Keratinocyte (primary cell): Measurements from ENCODE around the gene CYP27B1. TPM values are rescaled to one million over a fixed set of nuclear protein-coding genes. Genes with fewer than 3 reads are reported as not detected.

Experiments
- DNase-seq: peaks from one replicate; pipeline ENCODE4 v3.0.0-alpha.2; 2011; ENCODE audit warnings: low read depth, missing footprints, low spot score
- FAIRE-seq: peaks from 2 replicates; lab custom pipeline; 2011; peaks lifted over from hg19 to GRCh38; lab: Jason Lieb, UNC
- H2AFZ ChIP-seq: 2 replicates; pipeline ENCODE4 v1.6.0; 2012; ENCODE audit warnings: low read length, control low read depth, inconsistent platforms; ENCODE audit not compliant: control insufficient read depth
- H3K27ac ChIP-seq: 2 replicates; pipeline ENCODE4 v1.5.1; 2011; ENCODE audit warnings: low read length; ENCODE audit not compliant: control insufficient read depth, insufficient read depth
- H3K27me3 ChIP-seq: 3 replicates; pipeline ENCODE4 v1.6.0; 2011; ENCODE audit warnings: low read length; ENCODE audit not compliant: control insufficient read depth, insufficient read depth; ENCODE audit errors: extremely low read depth
- H3K36me3 ChIP-seq, 2 experiments: 2 replicates in 1 of 2; 3 replicates in 1 of 2; pipeline ENCODE4 v1.5.1; 2011; ENCODE audit warnings: low read length in 2 of 2, mild to moderate bottlenecking in 1 of 2; ENCODE audit not compliant: control insufficient read depth in 2 of 2, insufficient read depth in 2 of 2; ENCODE audit errors: extremely low read depth in 1 of 2
- H3K4me1 ChIP-seq: 3 replicates; pipeline ENCODE4 v1.5.1; 2011; ENCODE audit warnings: low read length; ENCODE audit not compliant: control insufficient read depth, insufficient read depth; ENCODE audit errors: extremely low read depth
- H3K4me2 ChIP-seq: 3 replicates; pipeline ENCODE4 v1.6.0; 2011; ENCODE audit warnings: low read depth, low read length; ENCODE audit not compliant: control insufficient read depth, insufficient read depth; ENCODE audit errors: extremely low read depth
- H3K4me3 ChIP-seq, 3 experiments: fragments of 200-600 bp in 1 of 3; sonication (generic) in 1 of 3; 2 replicates in 2 of 3; 3 replicates in 1 of 3; pipeline ENCODE4 v1.5.1; 2011 to 2016; ENCODE audit warnings: low read length in 3 of 3, mild to moderate bottlenecking in 3 of 3, control low read depth in 2 of 3, inconsistent platforms in 1 of 3, low read depth in 1 of 3, mixed read lengths in 1 of 3, mixed run types in 1 of 3, moderate library complexity in 1 of 3; ENCODE audit not compliant: control insufficient read depth in 2 of 3, insufficient read depth in 2 of 3; ENCODE audit errors: extremely low read depth in 1 of 3
- H3K79me2 ChIP-seq: 2 replicates; pipeline ENCODE4 v1.6.0; 2012; ENCODE audit warnings: low read length; ENCODE audit not compliant: control insufficient read depth, insufficient read depth
- H3K9ac ChIP-seq: 3 replicates; pipeline ENCODE4 v1.6.0; 2011; ENCODE audit warnings: low read length; ENCODE audit not compliant: control insufficient read depth, insufficient read depth; ENCODE audit errors: extremely low read depth
- H3K9me1 ChIP-seq: 3 replicates; pipeline ENCODE4 v1.6.0; 2011; ENCODE audit warnings: low read length; ENCODE audit not compliant: control insufficient read depth, insufficient read depth; ENCODE audit errors: extremely low read depth
- H3K9me3 ChIP-seq: 2 replicates; pipeline ENCODE4 v1.5.1; 2012; ENCODE audit warnings: low read depth, low read length; ENCODE audit not compliant: control insufficient read depth
- H4K20me1 ChIP-seq: 3 replicates; pipeline ENCODE4 v1.6.0; 2011; ENCODE audit warnings: low read length; ENCODE audit not compliant: control insufficient read depth, insufficient read depth; ENCODE audit errors: extremely low read depth
- EZH2 ChIP-seq: IDR thresholded peaks from one replicate; pipeline ENCODE4 v1.6.1; 2012; ENCODE audit warnings: inconsistent platforms, mild to moderate bottlenecking, low read length, moderate library complexity
- dilution Hi-C: fragments of 300-500 bp; cut with MboI; formaldehyde crosslinking; loops from one replicate; pipeline ENCODE4 v1.7.0; 2020; ENCODE audit warnings: low sequenced_read_pairs; ENCODE audit not compliant: extremely low pct_ligation_motif_present
- polyA plus RNA-seq, 5 experiments: library from polyadenylated mRNA; depleted of rRNA in 3 of 5; stranded (reverse) in 3 of 5; stranded (forward) in 1 of 5; unstranded in 1 of 5; fragments of >200 nt; gene quantifications; 1 replicate in 1 of 5; 2 replicates in 3 of 5; 3 replicates in 1 of 5; pipeline versions ENCODE4 v1.2.1 to v1.2.3, GENCODE V29; 2011 to 2012; ENCODE audit warnings: missing spikeins in 2 of 5, low read depth in 1 of 5, low replicate concordance in 1 of 5
- TF ChIP-seq, protein P1 (sequence below), 3 experiments: IDR thresholded peaks in 1 of 3; conservative IDR thresholded peaks in 1 of 3; optimal IDR thresholded peaks in 1 of 3; 2 replicates in 2 of 3; 3 replicates in 1 of 3; pipeline versions ENCODE3 to v1.5.1; 2011; ENCODE audit warnings: low read length in 3 of 3, mild to moderate bottlenecking in 3 of 3, moderate library complexity in 2 of 3, control low read depth in 1 of 3, inconsistent platforms in 1 of 3; ENCODE audit not compliant: insufficient read depth in 2 of 3; ENCODE audit errors: extremely low read depth in 1 of 3

The CYP27B1 gene
- polyA plus RNA-seq, 1 donor (not counting 4 experiments of a cell fraction or from before 2014, with no cell fraction given) = 33.6 TPM

DNA sequence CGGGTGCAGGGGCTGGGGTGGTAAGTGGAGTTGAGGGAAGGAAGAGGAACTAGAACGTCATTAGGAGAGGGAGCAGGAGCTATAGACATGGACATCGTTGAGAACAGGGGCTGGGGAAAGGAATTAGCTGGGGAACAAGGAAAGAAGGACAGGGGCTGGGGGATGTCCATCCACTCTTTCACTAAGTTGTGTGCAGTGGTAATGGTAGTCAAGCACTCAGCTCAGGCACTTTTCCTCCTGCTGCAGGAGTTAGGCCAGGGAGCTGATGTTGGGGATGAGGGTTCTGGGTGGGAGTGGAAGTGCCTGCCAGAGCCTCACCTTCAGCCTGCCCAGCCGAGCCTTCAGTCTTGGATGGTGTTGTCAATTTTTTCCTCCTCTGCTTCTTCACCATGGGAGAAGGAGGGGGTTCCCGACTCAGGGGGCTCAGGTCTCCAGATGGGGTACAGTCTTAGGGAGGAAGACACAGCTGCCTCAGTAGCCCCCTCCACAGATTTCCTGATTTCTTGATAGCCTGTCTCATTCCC, 37.5 kb downstream of the CYP27B1 start:
- H3K9ac ChIP-seq = no peak overlapping the region
- dilution Hi-C loops = loop anchor here (25.0 kb wide), 1 partner anchor 142 kb away; the partner anchor contains the start of gene PIP4K2C
- no peak for FAIRE-seq

DNA sequence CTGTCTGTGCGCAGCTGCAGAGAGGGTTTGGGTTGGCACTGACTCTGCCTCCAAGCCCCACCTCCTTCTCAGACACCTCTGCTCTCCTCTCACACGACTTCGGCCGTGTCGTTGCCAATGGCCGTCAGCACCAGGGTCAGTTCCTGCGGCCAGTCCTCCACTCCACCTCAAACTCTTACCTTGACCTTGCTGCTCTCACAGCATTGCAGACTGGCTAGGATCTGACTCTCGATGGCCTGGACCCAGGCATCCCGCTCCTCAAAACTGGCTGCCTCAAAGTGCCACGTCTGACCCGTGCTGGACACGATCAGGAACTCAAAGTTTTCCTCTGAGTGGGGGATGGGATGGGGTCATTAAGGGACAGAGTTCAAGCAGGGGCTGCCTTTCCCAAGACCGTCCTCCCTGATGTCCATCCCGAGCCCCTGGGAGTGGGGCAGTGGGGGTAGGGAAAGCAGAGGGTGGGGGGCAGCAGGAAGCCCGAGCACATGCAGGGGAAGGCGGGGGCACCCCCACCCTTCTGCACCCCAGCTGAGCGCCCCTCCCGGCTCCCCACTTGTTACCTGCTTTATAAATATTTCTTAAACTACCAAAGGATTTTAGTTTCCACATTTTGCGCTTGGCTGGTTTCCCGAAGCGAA, 39.0 kb downstream of the CYP27B1 start:
- Histone ChIP-seq H2AFZ (no peak overlapping the region), H3K36me3 (peaks cover 0 to 3% of the 10 kb centered on the region in 2 experiments), H3K4me1 (peaks cover 4% of the 10 kb centered on the region), H3K9ac (no peak overlapping the region), H3K79me2 (no peaks in the 10 kb centered on the region), H3K9me3 (no peaks in the 10 kb centered on the region), H3K4me3 (no peak overlapping the region), H3K27me3 (no peaks in the 10 kb centered on the region), H3K9me1 (no peaks in the 10 kb centered on the region), H3K4me2 (no peak overlapping the region), H4K20me1 (no peaks in the 10 kb centered on the region), H3K27ac (no peak overlapping the region)
- DNase-seq (no peak), FAIRE-seq (no peak)
- dilution Hi-C loops = loop anchor here (25.0 kb wide), 1 partner anchor 141 kb away; the partner anchor contains the start of gene PIP4K2C
- TF ChIP-seq EZH2 = no peak
- TF ChIP-seq, protein P1, sequence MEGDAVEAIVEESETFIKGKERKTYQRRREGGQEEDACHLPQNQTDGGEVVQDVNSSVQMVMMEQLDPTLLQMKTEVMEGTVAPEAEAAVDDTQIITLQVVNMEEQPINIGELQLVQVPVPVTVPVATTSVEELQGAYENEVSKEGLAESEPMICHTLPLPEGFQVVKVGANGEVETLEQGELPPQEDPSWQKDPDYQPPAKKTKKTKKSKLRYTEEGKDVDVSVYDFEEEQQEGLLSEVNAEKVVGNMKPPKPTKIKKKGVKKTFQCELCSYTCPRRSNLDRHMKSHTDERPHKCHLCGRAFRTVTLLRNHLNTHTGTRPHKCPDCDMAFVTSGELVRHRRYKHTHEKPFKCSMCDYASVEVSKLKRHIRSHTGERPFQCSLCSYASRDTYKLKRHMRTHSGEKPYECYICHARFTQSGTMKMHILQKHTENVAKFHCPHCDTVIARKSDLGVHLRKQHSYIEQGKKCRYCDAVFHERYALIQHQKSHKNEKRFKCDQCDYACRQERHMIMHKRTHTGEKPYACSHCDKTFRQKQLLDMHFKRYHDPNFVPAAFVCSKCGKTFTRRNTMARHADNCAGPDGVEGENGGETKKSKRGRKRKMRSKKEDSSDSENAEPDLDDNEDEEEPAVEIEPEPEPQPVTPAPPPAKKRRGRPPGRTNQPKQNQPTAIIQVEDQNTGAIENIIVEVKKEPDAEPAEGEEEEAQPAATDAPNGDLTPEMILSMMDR (optimal IDR thresholded peaks at IDR 0.05 in 1 of 3, IDR thresholded peaks at IDR 0.05 in 1 of 3, conservative IDR thresholded peaks at IDR 0.05 in 1 of 3; ENCODE audit: extremely low read depth in 1 of 3, insufficient read depth in 2 of 3, low read length in 3 of 3) = no peak

More for the DNA sequence above, 37.5 kb downstream of the CYP27B1 start:
- Histone ChIP-seq H4K20me1 (no peaks in the 10 kb centered on the region), H3K27ac (no peak overlapping the region), H3K9me1 (no peaks in the 10 kb centered on the region), H3K4me2 (no peak overlapping the region), H3K36me3 (peaks cover 0 to 3% of the 10 kb centered on the region in 2 experiments), H3K9me3 (no peaks in the 10 kb centered on the region), H3K79me2 (no peaks in the 10 kb centered on the region), H3K4me3 (no peak overlapping the region), H2AFZ (no peak overlapping the region), H3K4me1 (peaks cover 6% of the 10 kb centered on the region), H3K27me3 (peaks cover 7% of the 10 kb centered on the region)
- DNase-seq = no peak
- TF ChIP-seq, protein P1 (optimal IDR thresholded peaks at IDR 0.05 in 1 of 3, IDR thresholded peaks at IDR 0.05 in 1 of 3, conservative IDR thresholded peaks at IDR 0.05 in 1 of 3; ENCODE audit: extremely low read depth in 1 of 3, insufficient read depth in 2 of 3, low read length in 3 of 3) = no peak
- no peak for TF ChIP-seq EZH2
